HG03378 (cell line): ENCODE data around the gene MTUS2.

ENCODE experiments used
- ATAC-seq: cut with Tn5 transposase; IDR thresholded peaks from one replicate; pipeline ENCODE4 v1.9.1; 2021; ENCODE audit warnings: mild to moderate bottlenecking, moderate library complexity; ENCODE audit not compliant: unreplicated experiment

Gene MTUS2

DNA sequence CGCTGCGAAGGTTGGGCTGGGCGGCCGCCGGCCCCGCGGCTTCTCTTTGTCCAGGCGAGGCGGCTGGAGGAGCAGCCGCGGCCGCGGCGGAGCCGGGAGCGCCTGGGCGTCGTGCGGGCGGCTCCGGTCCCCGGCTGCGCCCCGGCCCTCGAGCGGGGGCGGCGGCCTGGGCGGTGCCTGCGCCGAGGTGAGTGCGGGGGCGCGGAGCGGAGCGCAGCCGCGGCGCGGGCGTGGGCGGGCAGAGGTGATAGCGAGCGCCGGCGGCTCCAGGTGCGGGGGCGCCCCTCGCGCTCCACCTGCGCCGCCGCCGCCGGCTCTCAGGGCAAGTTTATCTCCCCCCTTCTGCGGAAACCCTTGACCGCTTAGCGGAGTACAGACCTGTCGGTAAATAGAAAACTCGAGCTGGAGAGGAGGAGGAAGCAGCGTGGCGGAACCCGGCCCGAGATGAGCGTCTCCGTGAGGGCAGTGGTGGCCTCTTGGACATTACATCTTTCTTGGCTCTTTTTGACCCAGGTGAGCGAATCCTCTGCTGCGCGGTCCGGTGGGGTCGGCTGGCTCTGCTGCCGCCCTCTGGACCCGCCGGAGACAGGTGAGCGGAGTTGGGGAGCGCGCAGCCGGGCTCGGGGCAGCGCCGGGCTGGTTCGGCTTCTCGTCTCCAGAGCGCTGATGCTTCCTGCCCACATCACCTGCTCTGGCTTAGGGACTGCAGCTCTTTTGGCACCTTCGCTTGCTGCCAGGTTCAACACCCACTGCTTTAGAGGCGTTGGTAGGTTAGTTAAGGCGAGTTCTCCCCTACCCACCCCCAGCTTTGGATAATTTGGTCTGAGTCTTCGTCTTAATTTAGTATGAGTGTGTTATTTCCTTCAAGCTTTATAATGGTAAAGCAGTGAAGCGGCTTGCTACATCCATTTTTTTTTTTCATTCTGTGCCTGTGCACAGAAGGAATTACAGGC is at the start of gene MTUS2:
Gene MTUS2, plus strand, starts transcription at position 241 of the 953 bp plus-strand sequence.
- ATAC-seq = no peak

DNA sequence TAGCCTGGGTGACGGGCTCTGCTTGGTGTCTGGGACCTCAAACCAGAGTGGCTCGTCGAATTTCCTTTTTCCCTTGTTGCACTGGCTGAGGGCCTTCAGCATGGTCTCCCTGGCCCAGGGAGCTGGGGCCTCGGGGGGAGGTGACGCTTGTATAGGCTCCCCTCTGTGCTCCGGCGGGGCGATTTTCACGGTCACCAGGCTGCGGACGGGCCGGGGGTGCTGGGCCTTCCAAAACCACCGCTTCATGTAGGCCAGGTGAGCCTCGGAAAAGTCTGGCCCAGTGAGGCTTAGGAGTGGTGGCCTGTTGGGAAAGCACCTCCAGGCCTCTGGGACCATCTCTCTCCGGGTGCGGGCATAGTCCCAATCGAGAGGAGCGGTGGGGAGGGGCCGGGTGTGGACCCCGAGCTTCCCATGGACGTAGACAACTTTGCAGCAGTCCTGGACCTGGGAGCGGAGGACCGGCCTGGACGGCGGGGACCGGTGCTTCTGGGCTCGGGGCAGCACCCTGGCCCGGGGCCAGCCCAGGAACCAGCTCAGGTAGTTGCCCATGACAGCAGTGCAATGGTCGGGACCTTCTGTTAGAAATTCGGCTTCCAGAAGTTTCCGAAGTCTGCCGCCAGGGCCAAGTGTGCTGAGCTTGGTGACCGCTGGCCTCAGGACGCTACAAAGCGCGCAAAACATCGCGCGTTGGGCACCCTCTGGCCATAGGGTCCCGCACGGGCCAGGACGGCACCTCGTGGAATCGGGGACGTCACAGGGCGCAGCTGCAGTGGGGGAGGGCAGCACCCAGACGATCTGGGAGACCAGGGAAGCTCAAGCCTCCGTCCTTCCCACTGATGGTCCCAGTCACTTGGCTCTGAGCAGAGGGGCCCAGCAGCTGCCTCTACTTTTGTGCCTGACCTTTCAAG is 41.6 kb upstream of the MTUS2 start:
- ATAC-seq = no peak

DNA sequence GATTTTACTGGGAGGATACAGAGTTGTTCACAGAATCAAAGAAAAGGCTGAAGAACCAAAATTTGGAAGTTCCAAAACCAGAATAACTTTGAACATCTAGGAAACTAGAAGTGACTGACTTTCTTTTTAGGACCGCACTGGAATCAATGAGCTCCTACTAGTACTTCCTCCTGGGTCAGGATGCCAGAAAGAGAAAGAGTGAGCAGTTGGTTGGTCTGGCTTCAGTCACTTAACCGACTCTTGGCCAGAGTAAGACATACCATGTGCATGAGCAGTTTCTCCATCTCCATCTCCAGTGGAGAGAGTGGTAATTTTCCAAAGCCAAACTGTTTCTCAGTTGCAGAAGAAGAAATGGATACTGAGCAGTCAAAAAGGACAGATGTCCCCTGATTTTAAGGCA is 27.1 kb upstream of the MTUS2 start:
- ATAC-seq = no peak

- no peak for ATAC-seq
Observed at GRCh38 chr13:28794396-28794795, 25.7 kb upstream of the MTUS2 start.

DNA sequence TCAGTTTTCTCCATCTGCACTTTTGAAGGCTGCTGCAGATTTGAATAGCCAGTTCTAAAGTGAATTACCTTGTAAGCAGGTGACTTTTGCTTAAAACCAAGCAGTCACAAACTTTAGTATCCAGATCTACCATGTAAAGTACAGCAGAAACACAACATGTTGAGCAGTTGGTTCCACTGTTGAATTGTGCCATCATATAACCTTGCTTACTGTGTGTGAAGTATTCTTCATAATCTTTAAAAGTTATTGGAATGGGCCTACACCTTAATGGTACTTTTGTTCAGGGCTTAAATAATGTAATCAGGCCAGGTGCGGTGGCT is 23.2 kb upstream of the MTUS2 start:
- ATAC-seq = no peak

DNA sequence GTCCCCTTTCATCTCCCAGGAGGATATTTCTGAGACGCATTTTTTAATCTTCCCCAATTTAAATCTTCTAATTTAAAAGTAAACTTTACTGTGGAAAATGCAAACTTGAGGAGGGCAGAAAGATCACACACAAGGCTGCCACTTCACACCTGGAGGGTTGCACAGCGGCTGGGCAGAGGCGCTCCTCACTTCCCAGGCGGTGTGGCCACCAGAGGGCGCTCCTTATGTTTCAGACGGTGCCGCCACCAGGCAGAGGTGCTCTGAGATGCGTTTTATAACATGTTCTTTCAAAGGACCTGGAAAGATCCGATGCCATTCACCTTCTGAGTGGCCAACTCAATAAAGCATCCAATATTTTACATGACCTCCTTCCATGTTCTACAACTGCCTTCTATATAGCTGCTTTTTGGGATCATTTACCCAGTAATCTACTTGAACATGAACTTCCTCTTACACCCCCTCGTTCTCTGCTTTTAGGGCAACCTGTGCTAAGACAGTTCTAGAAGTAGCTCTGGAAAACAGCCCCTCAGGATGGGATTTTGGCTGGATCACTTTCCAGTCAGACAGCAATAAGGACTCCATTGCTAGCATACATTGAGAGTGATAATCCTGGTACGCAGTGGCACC is 14.8 kb upstream of the MTUS2 start:
- ATAC-seq = no peak

DNA sequence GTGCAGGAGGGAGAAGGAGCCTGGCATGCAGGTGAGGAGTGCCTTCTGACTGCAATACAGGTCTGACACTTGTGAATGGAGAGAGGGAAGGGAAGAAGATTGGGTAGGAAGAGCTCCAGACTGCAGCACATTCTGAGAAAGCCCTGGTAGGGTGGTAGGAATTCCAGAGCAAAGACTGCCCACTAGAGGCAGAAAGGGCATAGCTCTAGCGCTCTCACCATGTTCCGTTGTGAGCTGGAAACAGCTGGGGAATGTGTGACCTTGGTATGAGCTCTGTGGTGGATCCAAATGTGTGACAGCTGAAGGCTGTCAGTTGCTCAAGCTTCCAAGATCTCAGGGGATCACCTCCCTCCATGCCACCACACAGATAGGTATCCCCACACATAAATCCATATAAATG is 2.9 kb upstream of the MTUS2 start:
- ATAC-seq = no peak

- no peak for ATAC-seq
Observed at GRCh38 chr13:28819046-28819730, 951 bp upstream of the MTUS2 start.

DNA sequence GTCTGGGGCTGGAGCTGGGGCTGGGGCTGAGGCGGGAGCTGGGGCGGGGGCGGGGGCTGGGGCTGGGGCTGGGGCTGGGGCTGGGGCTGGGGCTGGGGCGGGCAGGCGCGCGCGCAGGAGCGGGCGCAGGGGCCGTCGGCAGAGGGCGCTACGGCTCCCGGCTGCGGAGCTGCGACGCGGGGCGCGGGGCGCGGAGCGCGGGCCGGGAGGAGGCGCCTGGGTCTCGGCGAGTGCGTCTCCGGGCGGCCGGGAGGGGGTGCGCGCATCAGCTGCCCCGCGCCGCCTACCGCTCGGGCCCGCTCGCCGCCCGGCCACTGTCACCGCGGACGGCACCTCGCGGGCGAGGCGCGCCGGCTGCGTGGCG is 422 bp upstream of the MTUS2 start:
- ATAC-seq = no peak

- ATAC-seq = no peak
Observed at GRCh38 chr13:28822151-28822550, 2.0 kb downstream of the MTUS2 start.

DNA sequence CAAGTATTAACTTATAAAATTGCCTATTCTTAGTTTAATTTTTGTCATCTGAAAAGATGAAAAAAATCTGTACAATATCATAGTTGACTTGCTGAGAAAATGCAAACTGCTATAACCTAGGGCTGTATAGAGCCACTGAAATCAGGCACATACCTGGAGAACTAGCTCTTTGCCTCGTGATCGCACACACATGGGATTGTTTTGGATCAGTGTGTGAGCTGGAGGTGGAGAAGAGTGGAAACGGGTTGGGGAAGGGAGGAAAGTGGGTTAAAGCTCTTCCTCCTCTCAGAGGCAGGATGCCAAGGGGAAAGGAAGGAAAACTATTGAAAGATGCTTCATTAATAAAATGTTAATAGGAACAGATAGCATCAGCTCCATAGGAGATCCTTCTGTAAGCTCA is 2.7 kb downstream of the MTUS2 start:
- ATAC-seq = no peak

DNA sequence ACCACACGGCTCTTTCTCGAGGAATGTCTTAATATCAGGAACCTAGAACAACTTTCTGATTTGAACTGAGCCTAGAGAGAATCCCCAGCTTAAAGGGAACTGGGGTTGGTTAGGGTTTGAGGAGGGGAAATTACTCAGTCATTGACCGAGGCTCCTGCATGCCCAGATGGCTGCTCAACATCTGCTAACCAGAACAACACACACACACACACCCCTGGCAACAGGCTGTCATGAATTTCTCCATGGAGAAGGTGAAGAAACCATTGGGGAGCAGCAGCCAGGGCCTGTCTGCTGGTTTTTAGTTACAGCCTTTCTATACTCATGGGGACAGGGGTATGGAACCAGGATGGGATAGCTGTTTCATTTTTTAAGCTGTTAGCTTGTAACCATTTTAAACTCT is 5.2 kb downstream of the MTUS2 start:
- no peak for ATAC-seq

DNA sequence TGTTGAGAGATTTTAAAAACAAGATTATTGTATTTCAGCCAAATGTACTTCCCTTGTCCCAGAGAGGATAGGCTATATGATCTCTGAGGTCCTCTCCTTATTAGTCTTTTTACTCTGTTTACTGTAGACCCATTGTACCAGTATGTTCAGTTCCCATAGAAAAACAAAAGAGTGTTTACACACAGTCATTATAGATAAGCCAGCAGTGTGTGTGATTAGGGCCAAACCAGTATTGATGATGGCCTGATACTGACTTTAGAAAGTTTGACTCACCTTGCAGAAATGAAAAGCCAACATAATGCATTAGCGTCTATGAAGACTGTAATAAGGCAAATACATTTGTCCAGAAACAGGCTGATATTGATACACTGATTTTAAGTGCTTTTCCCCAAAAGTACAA is 6.2 kb downstream of the MTUS2 start:
- no peak for ATAC-seq

DNA sequence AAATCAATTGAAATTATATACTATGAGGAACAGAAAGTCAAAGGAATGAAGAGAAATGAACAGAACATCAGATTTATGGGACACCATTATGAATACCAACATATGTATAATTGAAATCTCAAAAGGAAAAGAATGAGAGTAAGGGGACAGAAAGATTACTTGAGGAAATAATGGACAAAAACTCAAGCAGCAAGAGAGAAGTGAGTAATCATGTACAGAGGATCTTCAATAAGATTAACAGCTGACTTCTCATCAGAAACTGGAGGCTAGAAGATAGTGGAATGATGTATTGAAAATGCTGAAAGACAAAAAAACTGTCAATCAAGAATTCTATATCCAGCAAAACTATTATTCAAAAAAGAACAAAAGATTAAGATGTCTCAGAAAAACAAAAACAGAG is 10.4 kb downstream of the MTUS2 start:
- no peak for ATAC-seq

DNA sequence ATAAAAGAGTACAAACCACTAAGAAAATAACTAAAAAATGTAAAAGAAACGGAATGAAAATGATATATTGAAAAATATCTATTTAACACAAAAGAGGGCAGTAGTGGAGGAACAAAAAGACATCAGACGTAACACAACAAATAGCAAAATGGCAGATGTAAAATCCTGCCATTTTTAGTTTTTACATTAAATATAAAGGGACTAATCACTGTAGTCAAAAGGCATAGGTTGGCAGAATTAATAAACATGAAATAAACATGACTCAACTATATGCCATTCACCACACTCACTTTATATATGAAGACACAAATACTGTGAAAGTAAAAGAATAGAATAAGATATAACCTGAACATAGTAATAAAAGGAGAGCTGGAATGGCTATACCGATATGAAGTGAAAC is 11.0 kb downstream of the MTUS2 start:
- ATAC-seq = no peak

DNA sequence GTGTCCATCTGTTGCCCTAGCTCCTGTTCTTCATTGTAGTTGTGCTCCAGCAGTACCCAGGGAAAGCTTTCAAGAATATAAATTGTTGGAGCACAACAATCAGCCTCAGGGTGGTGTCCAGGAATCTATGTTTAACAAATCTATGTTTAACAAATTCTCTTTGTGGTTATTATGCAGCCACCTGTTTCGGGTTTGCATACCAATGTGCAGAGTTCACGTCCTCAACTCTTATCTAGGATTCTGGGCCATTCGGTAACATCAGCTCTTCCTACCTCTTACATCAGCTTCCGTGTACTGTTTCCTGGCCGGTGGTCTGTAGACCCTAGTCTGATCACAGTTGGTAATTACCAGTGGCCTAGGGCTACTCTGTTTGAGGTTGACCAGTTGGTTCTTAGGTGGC is 17.0 kb downstream of the MTUS2 start:
- ATAC-seq = no peak

DNA sequence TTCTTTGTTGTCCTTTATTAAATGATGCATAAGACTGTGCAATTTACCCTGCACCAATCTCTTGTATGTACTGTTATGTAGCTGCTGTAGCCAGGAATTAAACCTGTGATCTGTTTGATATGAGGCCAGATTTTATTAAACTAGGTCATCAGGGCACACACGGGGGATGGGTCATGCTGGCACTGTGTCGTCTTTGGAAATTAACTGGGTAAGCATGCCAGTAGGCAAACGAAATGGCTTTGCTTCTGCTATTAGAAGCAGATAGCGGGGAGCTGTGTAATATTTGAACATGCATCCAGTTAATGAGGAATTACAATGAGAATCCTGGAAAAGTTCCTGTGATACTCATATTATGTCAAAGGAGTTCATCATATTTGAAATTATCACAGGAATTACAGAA is 23.5 kb downstream of the MTUS2 start:
- no peak for ATAC-seq

DNA sequence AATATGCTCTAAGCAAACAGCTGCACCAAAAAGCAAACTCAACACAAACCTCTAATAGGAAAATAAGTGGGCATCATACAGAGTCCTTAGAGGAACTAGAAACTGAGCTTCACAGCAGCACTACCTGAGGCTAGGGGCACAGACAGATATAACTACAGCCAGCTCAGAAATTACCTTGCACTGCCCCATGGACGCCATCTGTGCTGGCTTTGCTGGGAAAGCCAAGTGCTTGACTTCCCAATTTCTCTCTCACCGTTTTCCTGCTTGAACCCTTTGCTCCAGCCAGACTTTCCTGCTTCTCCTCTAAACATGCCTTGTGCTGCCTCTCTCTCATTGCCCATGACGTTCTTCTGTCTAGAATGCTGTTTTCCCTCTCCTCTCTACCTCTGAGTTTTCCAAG is 29.3 kb downstream of the MTUS2 start:
- no peak for ATAC-seq

DNA sequence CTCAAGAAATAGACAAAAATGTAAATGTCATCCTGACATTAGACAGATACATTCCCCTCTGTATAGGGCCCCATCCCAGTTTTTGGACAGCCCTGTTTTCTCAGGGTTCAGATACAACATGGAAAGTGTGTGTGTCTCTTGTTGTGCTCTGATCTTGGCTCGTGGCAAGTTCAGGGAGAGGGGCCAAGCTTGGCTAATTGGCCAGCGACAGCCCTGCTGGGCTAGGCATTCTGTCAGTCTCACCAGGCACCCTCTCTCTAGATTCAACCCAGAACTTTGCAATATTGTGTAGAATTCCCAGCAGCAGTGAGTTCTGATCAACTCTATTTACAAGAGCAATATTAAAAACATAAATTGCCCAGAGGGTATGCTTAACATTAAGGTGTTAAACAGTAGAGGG is 30.1 kb downstream of the MTUS2 start:
- no peak for ATAC-seq

DNA sequence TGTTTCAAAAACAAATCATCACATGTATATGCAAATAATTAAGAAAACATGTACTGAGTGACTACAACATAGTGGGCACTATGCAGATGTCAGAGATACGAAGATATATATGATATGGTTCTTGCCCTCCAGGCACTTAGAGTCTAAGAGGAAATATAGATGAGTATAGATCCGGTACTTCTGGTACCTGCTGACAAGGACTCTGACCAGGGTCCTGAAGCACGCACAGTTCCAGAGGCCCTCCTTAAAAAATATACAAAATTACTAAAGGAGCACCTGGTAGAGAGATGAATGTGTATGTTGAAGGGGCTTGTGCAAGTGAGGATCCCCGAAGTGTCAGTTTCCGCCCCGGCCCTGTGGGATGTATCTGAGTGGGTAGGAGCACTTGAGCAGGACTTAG is 31.3 kb downstream of the MTUS2 start:
- ATAC-seq = no peak

- ATAC-seq = no peak
Observed at GRCh38 chr13:28854657-28855056, 34.5 kb downstream of the MTUS2 start.
